ENCODE results near the gene MRPS21.
"Not testable (repeated sequence)": the region's sequence is repeated elsewhere in the genome, so short reads cannot be mapped to it uniquely, and the experiment has no call there.

MRPS21 gene

DNA sequence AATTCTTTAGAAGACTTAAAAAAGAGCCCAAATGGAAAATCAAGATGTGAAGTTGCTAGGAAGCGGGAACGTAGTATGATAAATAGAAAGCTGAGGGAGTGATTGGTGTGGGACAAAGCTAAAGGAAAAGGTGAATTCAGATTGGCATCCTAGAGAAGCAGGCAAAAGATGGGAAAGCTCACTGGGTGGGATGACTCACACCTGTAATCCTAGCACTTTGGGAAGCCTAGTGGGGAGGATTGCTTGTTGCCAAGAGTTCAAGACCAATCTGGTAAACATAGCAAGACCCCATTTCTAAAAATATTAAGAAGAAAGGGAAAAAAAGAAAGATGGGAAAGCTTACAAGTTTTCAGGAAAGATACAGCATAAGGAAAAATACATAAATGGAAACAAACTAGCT, 1.8 kb downstream of the MRPS21 start:
- no peaks in the 10 kb centered on the region for H3K27me3 ChIP-seq (ENCODE audit: insufficient read depth, low read length)
- peaks cover 21% of the 10 kb centered on the region for H3K4me1 ChIP-seq (ENCODE audit: insufficient read depth, low read length)
- peaks cover 32% of the 10 kb centered on the region for H3K36me3 ChIP-seq (ENCODE audit: insufficient read depth, low read length)
- H2AFZ ChIP-seq (ENCODE audit: low read depth, low read length), result no peak overlapping the region
- H3K9me3 ChIP-seq (ENCODE audit: low read length), result no peaks in the 10 kb centered on the region
- no peak overlapping the region for H3K4me3 ChIP-seq (ENCODE audit: low read length)

DNA sequence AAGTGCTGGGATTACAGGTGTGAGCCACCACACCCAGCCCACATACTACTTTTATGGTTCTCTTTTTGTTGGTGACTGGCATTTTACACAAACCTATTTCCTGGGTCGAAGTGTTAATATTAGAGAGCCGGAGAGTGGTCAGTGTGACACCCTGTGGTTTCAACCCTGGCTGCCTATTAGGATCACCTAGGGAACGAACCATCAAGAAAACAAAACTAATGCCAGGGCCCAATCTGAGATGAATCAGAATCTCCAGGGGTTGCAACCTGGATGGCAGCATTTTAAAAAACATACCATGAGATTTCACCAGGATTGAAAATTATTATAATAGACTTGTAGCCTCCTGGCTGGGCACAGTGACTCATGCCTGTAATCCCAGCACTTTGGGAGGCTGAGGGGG, 6.1 kb downstream of the MRPS21 start:
- Histone ChIP-seq H3K27me3 (ENCODE audit: insufficient read depth, low read length) (no peaks in the 10 kb centered on the region), H3K4me1 (ENCODE audit: insufficient read depth, low read length) (peaks cover 4% of the 10 kb centered on the region), H2AFZ (ENCODE audit: low read depth, low read length) (no peak overlapping the region), H3K36me3 (ENCODE audit: insufficient read depth, low read length) (peaks cover 65% of the 10 kb centered on the region), H3K4me3 (ENCODE audit: low read length) (no peak overlapping the region), H3K9me3 (ENCODE audit: low read length) (no peaks in the 10 kb centered on the region)

DNA sequence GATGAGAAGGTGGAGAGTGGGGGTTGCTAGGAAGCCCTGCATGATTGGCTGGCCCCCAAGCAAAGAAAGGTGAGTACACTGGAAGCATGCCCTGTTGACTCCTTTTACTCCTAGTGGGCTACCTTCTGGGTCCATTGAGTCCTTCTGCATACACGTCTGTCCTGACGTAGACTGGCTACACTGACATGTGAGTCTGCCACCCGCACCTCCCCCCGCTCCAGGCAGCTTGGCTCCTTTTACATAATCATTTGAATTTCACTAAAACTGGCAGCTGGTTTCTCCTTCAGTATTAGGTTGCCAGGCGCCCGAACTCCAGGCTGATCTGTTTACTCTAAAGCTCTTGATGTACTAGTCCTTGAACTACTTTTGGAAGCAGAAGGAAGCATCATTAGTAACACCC, 8.7 kb downstream of the MRPS21 start:
- H3K36me3 ChIP-seq (ENCODE audit: insufficient read depth, low read length), result peaks cover 60% of the 10 kb centered on the region
- no peaks in the 10 kb centered on the region for H3K9me3 ChIP-seq (ENCODE audit: low read length)
- no peak overlapping the region for H2AFZ ChIP-seq (ENCODE audit: low read depth, low read length)
- H3K4me3 ChIP-seq (ENCODE audit: low read length), result no peak overlapping the region
- no peaks in the 10 kb centered on the region for H3K27me3 ChIP-seq (ENCODE audit: insufficient read depth, low read length)
- H3K4me1 ChIP-seq (ENCODE audit: insufficient read depth, low read length), result no peaks in the 10 kb centered on the region

DNA sequence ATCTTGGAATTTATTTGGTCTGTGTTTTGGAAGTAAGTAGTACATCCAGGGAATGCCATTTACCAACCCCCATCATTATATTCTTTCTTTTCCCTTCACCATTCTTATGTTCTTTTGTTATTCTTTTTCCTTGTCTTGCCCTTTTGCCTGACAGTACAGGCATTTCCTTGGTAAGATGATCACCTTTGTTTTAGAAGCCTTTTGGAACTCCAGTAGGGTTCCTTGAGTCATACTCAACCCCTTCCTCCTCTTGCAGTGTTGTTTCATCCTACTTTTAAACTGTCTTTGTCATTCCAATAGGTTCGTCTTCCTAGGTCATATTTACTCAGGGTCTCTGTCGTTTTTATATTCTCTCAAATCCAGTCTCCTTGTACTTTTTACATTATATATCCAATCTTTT, 9.2 kb downstream of the MRPS21 start:
- peaks cover 60% of the 10 kb centered on the region for H3K36me3 ChIP-seq (ENCODE audit: insufficient read depth, low read length)

DNA sequence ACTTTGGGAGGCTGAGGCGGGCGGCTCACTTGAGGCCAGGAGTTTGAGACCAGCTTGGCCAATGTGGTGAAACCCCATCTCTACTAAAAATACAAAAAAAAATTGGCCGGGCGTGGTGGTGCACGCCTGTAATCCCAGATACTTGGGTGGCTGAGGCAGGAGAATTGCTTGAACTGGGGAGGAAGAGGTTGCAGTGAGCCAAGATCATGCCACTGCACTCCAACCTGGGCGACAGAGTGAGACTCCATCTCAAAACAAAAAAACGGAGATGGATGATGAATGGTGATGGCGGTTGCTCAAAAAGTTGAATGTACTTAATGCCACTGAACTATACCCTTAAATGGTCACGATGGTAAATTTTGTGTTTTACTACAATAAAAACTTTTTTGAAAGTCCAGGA, 14.9 kb downstream of the MRPS21 start:
- H3K27me3 ChIP-seq (ENCODE audit: insufficient read depth, low read length); H3K4me3 ChIP-seq (ENCODE audit: low read length); H3K4me1 ChIP-seq (ENCODE audit: insufficient read depth, low read length); H2AFZ ChIP-seq (ENCODE audit: low read depth, low read length); H3K9me3 ChIP-seq (ENCODE audit: low read length): not testable (repeated sequence)
- H3K36me3 ChIP-seq (ENCODE audit: insufficient read depth, low read length), result peaks cover 31% of the 10 kb centered on the region

More for the DNA sequence above, 9.2 kb downstream of the MRPS21 start:
- Histone ChIP-seq H3K4me1 (ENCODE audit: insufficient read depth, low read length) (no peaks in the 10 kb centered on the region), H2AFZ (ENCODE audit: low read depth, low read length) (no peak overlapping the region), H3K27me3 (ENCODE audit: insufficient read depth, low read length) (no peaks in the 10 kb centered on the region), H3K4me3 (ENCODE audit: low read length) (no peak overlapping the region), H3K9me3 (ENCODE audit: low read length) (no peaks in the 10 kb centered on the region)

DNA sequence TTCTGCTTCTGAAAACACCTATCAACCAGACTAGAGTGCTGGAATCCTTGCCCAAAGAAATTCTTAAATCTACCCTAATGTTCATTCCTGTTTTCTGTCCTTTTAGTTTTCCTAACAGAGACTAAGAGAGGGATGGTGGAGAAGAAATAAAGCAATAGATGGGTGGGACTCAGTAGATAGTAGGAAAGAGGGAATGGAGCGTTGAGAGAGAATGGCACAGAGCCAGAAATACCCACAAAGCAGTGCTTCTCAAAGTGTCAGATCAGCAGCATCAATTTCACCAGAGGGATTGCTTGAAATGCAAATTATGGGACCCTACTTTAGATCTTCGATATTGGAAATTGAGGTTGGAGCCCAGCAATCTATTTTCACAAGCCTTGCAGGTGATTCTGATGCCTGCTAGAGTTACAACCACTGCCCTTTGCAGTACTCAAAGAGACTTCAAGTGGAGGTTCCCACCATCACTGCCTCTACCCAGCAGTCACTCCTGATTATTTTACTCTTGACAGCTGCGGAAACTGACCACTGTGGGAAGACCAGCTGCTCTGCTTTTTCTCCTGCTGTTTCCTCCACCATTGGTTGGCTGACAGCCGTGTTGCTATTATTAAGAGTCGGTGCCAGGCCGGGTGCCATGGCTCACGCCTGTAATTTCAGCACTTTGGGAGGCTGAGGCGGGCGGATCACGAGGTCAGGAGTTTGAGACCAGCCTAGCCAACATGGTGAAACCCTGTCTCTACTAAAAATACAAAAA, 16.3 kb downstream of the MRPS21 start:
- Histone ChIP-seq H3K9me3 (ENCODE audit: low read length) (no peaks in the 10 kb centered on the region), H3K4me3 (ENCODE audit: low read length) (no peak overlapping the region), H3K27me3 (ENCODE audit: insufficient read depth, low read length) (no peaks in the 10 kb centered on the region)

DNA sequence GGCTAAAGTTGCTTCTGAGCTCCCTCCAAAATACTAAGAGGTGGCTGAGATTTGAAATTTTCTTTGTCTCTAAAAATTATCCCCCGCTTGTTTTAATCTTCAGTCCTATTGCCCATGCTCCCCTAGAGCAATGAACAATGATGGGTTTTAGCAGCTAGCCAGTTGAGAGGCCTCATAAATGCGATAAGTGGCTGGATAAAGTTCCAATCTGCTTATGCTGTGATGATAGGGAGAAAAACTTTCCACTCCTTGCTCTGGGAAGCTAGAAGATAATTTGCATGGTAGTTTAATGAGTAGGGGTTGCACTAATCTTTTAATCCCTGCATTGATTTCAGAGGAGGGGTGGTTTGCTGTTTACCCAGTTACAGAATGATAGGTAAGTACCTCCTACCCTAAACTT, 18.1 kb downstream of the MRPS21 start:
- Histone ChIP-seq H2AFZ (ENCODE audit: low read depth, low read length) (no peak overlapping the region), H3K9me3 (ENCODE audit: low read length) (no peaks in the 10 kb centered on the region), H3K4me3 (ENCODE audit: low read length) (no peak overlapping the region), H3K27me3 (ENCODE audit: insufficient read depth, low read length) (no peaks in the 10 kb centered on the region), H3K36me3 (ENCODE audit: insufficient read depth, low read length) (peaks cover 16% of the 10 kb centered on the region), H3K4me1 (ENCODE audit: insufficient read depth, low read length) (no peaks in the 10 kb centered on the region)

More for the DNA sequence above, 16.3 kb downstream of the MRPS21 start:
- H2AFZ ChIP-seq (ENCODE audit: low read depth, low read length), result no peak overlapping the region
- no peaks in the 10 kb centered on the region for H3K4me1 ChIP-seq (ENCODE audit: insufficient read depth, low read length)
- H3K36me3 ChIP-seq (ENCODE audit: insufficient read depth, low read length), result peaks cover 22% of the 10 kb centered on the region

- H3K9me3 ChIP-seq (ENCODE audit: low read length); H2AFZ ChIP-seq (ENCODE audit: low read depth, low read length); H3K27me3 ChIP-seq (ENCODE audit: insufficient read depth, low read length); H3K36me3 ChIP-seq (ENCODE audit: insufficient read depth, low read length); H3K4me1 ChIP-seq (ENCODE audit: insufficient read depth, low read length); H3K4me3 ChIP-seq (ENCODE audit: low read length): not testable (repeated sequence)
Measured at GRCh38 chr1:150314691-150315090, 21.0 kb downstream of the MRPS21 start.

GRCh38 chr1:150320667-150320978, 27.0 kb downstream of the MRPS21 start:
- peak overlapping the region; percentile 91 for H3K4me3 ChIP-seq (ENCODE audit: low read length)
- H3K27me3 ChIP-seq (ENCODE audit: insufficient read depth, low read length), result no peaks in the 10 kb centered on the region
- peak overlapping the region; percentile 69 for H2AFZ ChIP-seq (ENCODE audit: low read depth, low read length)
- H3K36me3 ChIP-seq (ENCODE audit: insufficient read depth, low read length), result peaks cover 16% of the 10 kb centered on the region
- no peaks in the 10 kb centered on the region for H3K9me3 ChIP-seq (ENCODE audit: low read length)
- peaks cover 7% of the 10 kb centered on the region for H3K4me1 ChIP-seq (ENCODE audit: insufficient read depth, low read length)

- Histone ChIP-seq H3K9me3 (ENCODE audit: low read length) (no peaks in the 10 kb centered on the region), H2AFZ (ENCODE audit: low read depth, low read length) (no peak overlapping the region), H3K4me3 (ENCODE audit: low read length) (peak overlapping the region; percentile 91), H3K4me1 (ENCODE audit: insufficient read depth, low read length) (peaks cover 7% of the 10 kb centered on the region), H3K36me3 (ENCODE audit: insufficient read depth, low read length) (peaks cover 27% of the 10 kb centered on the region), H3K27me3 (ENCODE audit: insufficient read depth, low read length) (no peaks in the 10 kb centered on the region)
Measured at GRCh38 chr1:150321826-150322166, 28.1 kb downstream of the MRPS21 start.

DNA sequence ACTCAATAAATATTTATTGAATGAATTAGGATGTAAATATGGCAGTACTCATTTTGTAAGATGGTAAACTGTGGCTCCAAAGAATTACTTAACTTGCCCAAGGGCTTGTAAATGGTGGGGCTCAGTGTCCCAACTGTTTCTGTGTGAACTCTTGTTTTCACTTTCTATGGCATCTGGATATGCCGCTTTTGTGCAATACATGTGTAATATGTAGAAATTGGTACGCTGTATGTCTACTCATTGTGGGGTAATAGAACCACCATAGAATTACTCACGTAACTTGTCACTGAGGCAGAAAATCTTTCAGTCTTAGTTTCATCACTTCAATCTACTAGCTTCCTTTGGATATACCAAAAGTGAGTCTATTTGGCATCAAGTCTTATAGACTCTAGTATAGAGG, 28.6 kb downstream of the MRPS21 start:
- Histone ChIP-seq H3K27me3 (ENCODE audit: insufficient read depth, low read length) (no peaks in the 10 kb centered on the region), H3K4me3 (ENCODE audit: low read length) (peak overlapping the region; percentile 91), H3K36me3 (ENCODE audit: insufficient read depth, low read length) (peaks cover 31% of the 10 kb centered on the region), H3K9me3 (ENCODE audit: low read length) (no peaks in the 10 kb centered on the region), H3K4me1 (ENCODE audit: insufficient read depth, low read length) (peaks cover 7% of the 10 kb centered on the region), H2AFZ (ENCODE audit: low read depth, low read length) (no peak overlapping the region)

- Histone ChIP-seq H3K4me1 (ENCODE audit: insufficient read depth, low read length) (no peaks in the 10 kb centered on the region), H3K27me3 (ENCODE audit: insufficient read depth, low read length) (no peaks in the 10 kb centered on the region), H3K36me3 (ENCODE audit: insufficient read depth, low read length) (peaks cover 75% of the 10 kb centered on the region), H3K4me3 (ENCODE audit: low read length) (no peak overlapping the region), H2AFZ (ENCODE audit: low read depth, low read length) (no peak overlapping the region), H3K9me3 (ENCODE audit: low read length) (no peaks in the 10 kb centered on the region)
Measured at GRCh38 chr1:150332651-150333290, 39.1 kb downstream of the MRPS21 start.

GRCh38 chr1:150346316-150346715, 52.7 kb downstream of the MRPS21 start:
- H3K9me3 ChIP-seq (ENCODE audit: low read length), result no peaks in the 10 kb centered on the region
- H3K36me3 ChIP-seq (ENCODE audit: insufficient read depth, low read length), result peaks cover 74% of the 10 kb centered on the region
- H2AFZ ChIP-seq (ENCODE audit: low read depth, low read length), result no peak overlapping the region
- H3K4me3 ChIP-seq (ENCODE audit: low read length), result no peak overlapping the region
- H3K27me3 ChIP-seq (ENCODE audit: insufficient read depth, low read length), result no peaks in the 10 kb centered on the region
- no peaks in the 10 kb centered on the region for H3K4me1 ChIP-seq (ENCODE audit: insufficient read depth, low read length)

DNA sequence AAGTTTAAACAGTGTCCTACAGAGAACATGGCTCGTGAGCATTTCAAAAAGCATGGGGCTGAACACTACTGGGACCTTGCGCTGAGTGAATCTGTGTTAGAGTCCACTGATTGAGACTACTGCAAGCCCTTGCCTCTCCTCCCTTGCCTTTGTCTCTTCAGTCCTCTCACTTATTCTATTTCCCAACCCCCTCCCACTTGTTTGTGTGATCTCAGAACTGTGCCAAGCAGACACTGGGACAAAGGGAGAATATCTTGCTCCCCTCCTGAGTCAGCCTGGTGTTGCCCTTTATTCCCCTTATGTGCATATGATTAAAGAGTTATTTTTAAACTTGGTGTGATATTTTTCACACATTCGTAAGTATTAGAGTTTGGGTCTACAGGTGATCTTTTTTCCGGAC, 59.2 kb downstream of the MRPS21 start:
- Histone ChIP-seq H3K4me1 (ENCODE audit: insufficient read depth, low read length) (no peaks in the 10 kb centered on the region), H2AFZ (ENCODE audit: low read depth, low read length) (no peak overlapping the region), H3K36me3 (ENCODE audit: insufficient read depth, low read length) (peaks cover 49% of the 10 kb centered on the region), H3K9me3 (ENCODE audit: low read length) (no peaks in the 10 kb centered on the region), H3K27me3 (ENCODE audit: insufficient read depth, low read length) (no peaks in the 10 kb centered on the region), H3K4me3 (ENCODE audit: low read length) (no peak overlapping the region)

Measured in neuron (in vitro differentiated cells).